Muscle of leg (tissue), 11 donors: ENCODE measurements around the gene SKAP1. TPM values are rescaled to one million over a fixed set of nuclear protein-coding genes. Genes with fewer than 3 reads are reported as not detected.
"Not testable (repeated sequence)": the region's sequence is repeated elsewhere in the genome, so short reads cannot be mapped to it uniquely, and the experiment has no call there.

Experiments used
- DNase-seq: peaks from one replicate; pipeline ENCODE4 v3.0.0; 2013
- H3K27ac ChIP-seq: one replicate; pipeline ENCODE4 v1.5.1; 2013; ENCODE audit warnings: mild to moderate bottlenecking, low read length, control low read depth
- H3K27me3 ChIP-seq: one replicate; pipeline ENCODE4 v1.6.1; 2013; ENCODE audit warnings: low read length; ENCODE audit not compliant: control insufficient read depth, insufficient read depth
- H3K36me3 ChIP-seq: one replicate; pipeline ENCODE4 v1.6.1; 2013; ENCODE audit warnings: low read length; ENCODE audit not compliant: control insufficient read depth, insufficient read depth
- H3K4me1 ChIP-seq: one replicate; pipeline ENCODE4 v1.6.1; 2013; ENCODE audit warnings: low read length; ENCODE audit not compliant: control insufficient read depth, insufficient read depth
- H3K4me3 ChIP-seq: one replicate; pipeline ENCODE4 v1.5.1; 2013; ENCODE audit warnings: low read length, control low read depth
- H3K9me3 ChIP-seq: replicated peaks from 2 replicates; pipeline ENCODE4 v1.6.1; 2013; ENCODE audit warnings: low read depth, low read length; ENCODE audit not compliant: control insufficient read depth
- WGBS: methylation state at CpG from one replicate; pipeline ENCODE4 v1.1.5; 2013; ENCODE audit warnings: missing lambda C conversion rate; ENCODE audit not compliant: insufficient coverage; 5-methylcytosine and 5-hydroxymethylcytosine counted together
- polyA plus RNA-seq, 8 donors: library from polyadenylated mRNA; unstranded; fragments of 120-200 nt; gene quantifications; one replicate each; pipeline versions ENCODE4 v1.2.1 to v1.2.3, GENCODE V29; 2013; ENCODE audit warnings: inconsistent platforms in 1 of 8, low replicate concordance in 1 of 8; ENCODE audit not compliant: insufficient read length in 8 of 8, insufficient read depth in 1 of 8
- total RNA-seq: library from RNA; stranded (reverse); fragments of 120-200 nt; gene quantifications from one replicate; pipeline ENCODE4 v1.2.4, GENCODE V29; 2013

The SKAP1 gene
- total and polyA plus RNA-seq, 9 donors, result 0.22 to 0.52 (median 0.37) TPM; not detected in 1

DNA sequence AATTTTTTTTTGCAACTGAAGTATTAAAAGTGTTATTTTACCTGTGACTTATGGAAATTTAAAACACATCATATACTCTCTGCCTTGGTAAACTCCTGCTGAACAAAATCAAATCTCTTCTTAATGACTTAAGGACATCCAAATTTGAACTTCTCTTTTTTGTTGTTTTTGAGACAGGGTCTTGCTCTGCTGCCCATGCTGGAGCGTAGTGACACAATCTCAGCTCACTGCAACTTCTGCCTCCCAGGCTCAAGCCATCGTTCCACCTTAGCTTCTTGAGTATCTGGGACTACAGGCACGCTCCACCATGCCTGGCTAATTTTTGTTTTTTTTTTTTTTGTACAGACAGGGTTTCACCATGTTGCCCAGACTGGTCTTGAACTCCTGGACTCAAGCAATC, 56.1 kb downstream of the SKAP1 start:
- Histone ChIP-seq H3K9me3 (no peaks in the 10 kb centered on the region), H3K27ac (no peak overlapping the region), H3K4me1 (no peaks in the 10 kb centered on the region), H3K27me3 (peaks cover 19% of the 10 kb centered on the region), H3K36me3 (no peaks in the 10 kb centered on the region), H3K4me3 (no peak overlapping the region)
- 100% methylated on average over 1 of the region's 3 CpGs for WGBS
- DNase-seq, result no peak

DNA sequence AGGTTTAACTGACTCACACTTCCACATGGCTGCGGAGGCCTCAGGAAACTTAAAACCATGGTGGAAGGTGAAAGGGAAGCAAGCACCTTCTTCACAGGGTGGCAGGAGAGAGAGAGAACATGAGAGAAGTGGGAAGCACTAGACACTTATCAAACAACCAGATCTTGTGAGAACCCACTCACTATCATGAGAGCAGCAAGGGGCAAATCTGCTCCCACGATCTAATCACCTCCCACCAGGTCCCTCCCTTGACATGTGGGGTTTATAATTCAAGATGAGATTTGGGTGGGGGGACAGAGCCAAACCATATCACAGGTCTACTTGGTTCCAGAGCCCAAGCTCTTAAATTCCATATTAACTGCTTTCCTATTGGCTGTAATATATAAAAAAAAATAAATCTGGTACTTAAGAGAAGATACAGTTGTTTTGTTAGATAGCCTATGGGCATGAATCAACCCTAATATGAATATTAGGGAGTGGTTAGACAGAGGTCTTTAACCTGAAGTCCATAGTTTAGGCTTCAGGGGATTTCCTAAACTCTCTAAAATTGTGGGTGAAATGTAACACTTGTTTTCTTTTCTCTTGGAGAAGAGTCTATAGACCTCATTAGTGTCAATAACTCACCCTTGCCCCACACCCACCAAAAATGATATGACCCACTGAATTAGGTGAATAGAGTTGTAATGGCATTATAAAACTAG, 56.7 kb downstream of the SKAP1 start:
- WGBS, result no CpG with 5 or more reads among the region's 2 CpGs
- no peaks in the 10 kb centered on the region for H3K4me1 ChIP-seq
- no peaks in the 10 kb centered on the region for H3K36me3 ChIP-seq
- no peak for DNase-seq
- no peaks in the 10 kb centered on the region for H3K9me3 ChIP-seq
- H3K27me3 ChIP-seq, result peaks cover 13% of the 10 kb centered on the region
- no peak overlapping the region for H3K4me3 ChIP-seq
- H3K27ac ChIP-seq, result no peak overlapping the region

DNA sequence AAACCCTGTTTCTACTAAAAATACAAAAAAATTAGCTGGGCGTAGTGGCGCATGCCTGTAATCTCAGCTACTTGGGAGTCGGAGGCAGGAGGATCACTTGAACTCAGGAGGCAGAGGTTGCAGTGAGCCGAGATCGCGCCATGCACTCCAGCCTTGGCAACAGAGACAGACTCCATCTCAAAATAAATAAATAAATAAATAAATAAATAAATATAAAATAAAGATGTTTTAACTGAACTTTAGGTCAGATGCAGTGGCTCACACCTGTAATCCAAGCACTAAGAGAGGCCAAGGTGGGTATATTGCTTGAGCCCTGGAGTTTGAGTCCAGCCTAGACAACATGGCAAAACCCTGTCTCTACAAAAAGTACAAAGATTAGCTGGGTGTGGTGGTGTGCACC, 61.0 kb downstream of the SKAP1 start:
- peaks cover 11% of the 10 kb centered on the region for H3K27me3 ChIP-seq
- not testable (repeated sequence) for H3K36me3 ChIP-seq, H3K4me1 ChIP-seq, DNase-seq, H3K27ac ChIP-seq, H3K4me3 ChIP-seq, H3K9me3 ChIP-seq
- no CpG with 5 or more reads among the region's 6 CpGs for WGBS

DNA sequence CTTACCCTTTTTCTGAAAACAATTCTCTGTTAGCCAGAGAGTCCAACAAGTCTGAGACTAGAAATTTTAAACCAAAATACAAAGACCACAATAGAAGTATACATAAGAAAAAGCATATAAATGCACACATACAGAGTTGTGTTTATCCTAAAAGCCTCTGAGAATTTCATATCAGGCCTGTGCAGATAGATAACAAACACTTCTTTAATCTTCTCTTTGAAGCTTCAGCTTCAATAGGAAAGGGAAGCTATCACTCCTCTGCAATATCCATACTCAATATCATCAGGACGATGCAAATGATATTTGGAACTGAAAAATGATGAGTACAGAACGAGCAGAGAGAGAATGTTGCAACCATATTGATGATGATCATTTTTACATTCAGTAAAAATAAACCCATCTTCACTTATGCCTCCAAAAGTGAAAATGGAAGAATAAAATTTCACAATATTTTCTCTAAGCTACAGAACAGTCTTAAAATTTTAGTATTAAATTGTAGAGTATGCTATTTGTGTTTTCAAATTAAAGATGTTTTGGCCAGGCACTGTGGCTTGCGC, 61.6 kb downstream of the SKAP1 start:
- 100% methylated on average over 1 of the region's 3 CpGs for WGBS
- Histone ChIP-seq H3K4me1 (no peaks in the 10 kb centered on the region), H3K27ac (no peak overlapping the region), H3K4me3 (no peak overlapping the region), H3K36me3 (no peaks in the 10 kb centered on the region), H3K9me3 (no peaks in the 10 kb centered on the region), H3K27me3 (peaks cover 11% of the 10 kb centered on the region)
- DNase-seq, result no peak

DNA sequence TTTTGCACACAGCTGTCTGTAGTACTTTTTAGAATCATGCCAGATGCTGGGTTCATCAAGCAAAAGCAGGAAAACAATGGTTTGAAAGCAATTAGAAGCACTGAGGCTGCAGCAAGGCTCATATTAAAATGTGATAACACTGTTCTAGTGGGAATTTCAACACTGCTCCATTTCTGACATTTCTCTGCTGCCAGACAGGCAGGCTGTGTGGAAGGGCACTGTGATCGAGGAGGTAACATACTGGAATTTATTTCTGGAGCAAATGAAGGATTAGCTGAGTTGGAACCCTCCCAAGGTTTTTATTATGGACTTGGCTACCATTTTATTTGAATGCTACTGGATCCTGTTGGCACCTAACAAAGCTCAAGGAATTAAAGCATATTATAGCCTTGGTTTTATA, 66.9 kb downstream of the SKAP1 start:
- no peak overlapping the region for H3K4me3 ChIP-seq
- peaks cover 12% of the 10 kb centered on the region for H3K27me3 ChIP-seq
- H3K36me3 ChIP-seq, result no peaks in the 10 kb centered on the region
- WGBS, result no CpG with 5 or more reads among the region's 1 CpG
- H3K27ac ChIP-seq, result no peak overlapping the region
- H3K4me1 ChIP-seq, result no peaks in the 10 kb centered on the region
- DNase-seq, result no peak
- no peaks in the 10 kb centered on the region for H3K9me3 ChIP-seq

DNA sequence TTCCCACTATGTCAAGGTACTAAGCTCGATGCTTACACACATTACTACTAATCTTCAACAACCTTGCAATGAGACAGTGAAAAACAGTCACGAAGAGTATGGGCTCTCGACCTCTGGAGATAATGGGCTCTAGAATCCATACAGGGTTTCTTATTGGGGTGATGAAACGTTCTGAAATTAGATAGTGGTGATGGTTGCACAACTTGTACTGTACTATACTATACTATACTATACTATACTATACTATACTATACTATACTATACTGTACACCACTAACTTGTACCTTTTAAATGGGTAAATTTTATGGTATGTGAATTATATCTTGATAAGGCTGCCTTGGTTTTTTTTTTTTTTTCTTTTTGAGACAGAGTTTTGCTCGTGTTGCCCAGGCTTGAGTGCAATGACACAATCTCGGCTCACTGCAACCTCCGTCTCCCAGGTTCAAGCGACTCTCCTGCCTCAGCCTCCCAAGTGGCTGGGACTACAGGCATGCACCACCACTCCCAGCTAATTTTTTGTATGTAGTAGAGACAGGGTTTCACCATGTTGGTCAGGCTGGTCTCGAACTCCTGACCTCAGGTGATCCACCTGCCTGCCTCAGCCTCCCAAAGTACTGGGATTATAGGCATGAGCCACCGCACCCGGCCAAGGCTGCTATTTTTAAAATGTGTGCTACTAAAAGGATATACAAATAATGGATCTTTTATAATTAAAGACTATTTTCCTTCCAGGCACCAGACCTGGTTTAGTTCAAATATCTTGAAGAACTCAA, 69.0 kb downstream of the SKAP1 start:
- no CpG with 5 or more reads among the region's 11 CpGs for WGBS
- not testable (repeated sequence) for H3K27ac ChIP-seq, H3K9me3 ChIP-seq, H3K27me3 ChIP-seq, H3K4me3 ChIP-seq, DNase-seq, H3K4me1 ChIP-seq, H3K36me3 ChIP-seq

DNA sequence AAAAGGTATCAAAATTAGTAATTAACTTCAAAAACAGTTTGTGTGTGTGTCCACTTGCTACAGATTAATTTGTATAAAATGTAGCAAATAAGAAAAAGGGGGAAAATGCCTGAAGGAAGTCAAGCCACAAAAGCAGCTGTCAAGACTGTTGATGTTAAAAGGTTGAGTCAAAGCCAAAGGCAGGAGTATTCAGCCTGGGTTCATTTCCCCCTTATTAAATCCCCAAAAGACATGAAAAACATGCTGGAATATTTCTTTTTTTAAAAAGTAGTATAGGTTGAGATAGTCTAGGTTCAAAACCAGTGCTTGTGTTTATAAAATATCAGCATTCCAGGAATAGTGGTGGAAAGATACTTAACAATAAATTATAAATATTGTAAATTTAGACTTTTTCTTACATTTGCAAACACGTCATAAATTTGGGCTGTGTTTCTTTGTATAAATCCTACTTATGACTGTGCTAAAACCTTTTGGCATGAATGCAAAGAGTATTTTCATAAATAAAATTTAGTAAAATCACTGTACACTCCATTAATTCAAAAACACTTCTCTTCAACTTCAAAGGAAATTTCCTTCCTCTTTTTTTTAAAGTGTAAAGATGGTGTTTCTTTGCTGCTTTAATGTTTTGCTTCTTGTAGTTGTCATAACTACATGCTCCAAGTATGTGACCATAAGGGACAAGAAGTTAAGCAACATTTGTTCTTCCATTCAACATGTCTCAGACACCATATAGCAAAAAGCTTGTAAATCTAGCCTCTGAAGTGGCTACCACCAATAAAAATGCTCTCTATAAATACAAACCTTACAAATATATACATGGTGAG, 72.0 kb downstream of the SKAP1 start:
- no peak overlapping the region for H3K27ac ChIP-seq
- no peak overlapping the region for H3K4me3 ChIP-seq
- peak; percentile 4 for DNase-seq
- WGBS, result no CpG with 5 or more reads among the region's 1 CpG
- no peaks in the 10 kb centered on the region for H3K4me1 ChIP-seq
- peaks cover 13% of the 10 kb centered on the region for H3K27me3 ChIP-seq
- no peaks in the 10 kb centered on the region for H3K36me3 ChIP-seq
- H3K9me3 ChIP-seq, result no peaks in the 10 kb centered on the region

DNA sequence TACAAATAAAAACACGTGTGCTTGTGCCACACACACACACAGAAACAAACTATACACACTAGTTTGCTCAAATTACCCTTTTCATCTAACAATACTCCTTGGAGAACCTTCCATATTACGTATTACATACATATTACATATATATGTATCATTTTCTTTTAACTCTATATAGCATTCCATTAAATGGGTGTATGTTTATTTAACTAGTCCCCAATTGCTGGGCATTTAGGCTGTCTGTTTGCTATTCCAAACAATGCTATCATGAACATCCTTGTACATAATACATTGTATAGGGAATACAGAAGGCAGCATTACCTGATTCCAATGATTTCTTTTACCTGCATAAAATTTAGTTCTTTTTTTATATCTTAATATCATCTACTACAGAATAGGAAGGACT, 73.1 kb downstream of the SKAP1 start:
- peaks cover 13% of the 10 kb centered on the region for H3K27me3 ChIP-seq
- H3K27ac ChIP-seq, result no peak overlapping the region
- DNase-seq, result no peak
- H3K4me1 ChIP-seq, result no peaks in the 10 kb centered on the region
- no peak overlapping the region for H3K4me3 ChIP-seq
- H3K36me3 ChIP-seq, result no peaks in the 10 kb centered on the region
- no CpG with 5 or more reads among the region's 2 CpGs for WGBS
- H3K9me3 ChIP-seq, result no peaks in the 10 kb centered on the region

DNA sequence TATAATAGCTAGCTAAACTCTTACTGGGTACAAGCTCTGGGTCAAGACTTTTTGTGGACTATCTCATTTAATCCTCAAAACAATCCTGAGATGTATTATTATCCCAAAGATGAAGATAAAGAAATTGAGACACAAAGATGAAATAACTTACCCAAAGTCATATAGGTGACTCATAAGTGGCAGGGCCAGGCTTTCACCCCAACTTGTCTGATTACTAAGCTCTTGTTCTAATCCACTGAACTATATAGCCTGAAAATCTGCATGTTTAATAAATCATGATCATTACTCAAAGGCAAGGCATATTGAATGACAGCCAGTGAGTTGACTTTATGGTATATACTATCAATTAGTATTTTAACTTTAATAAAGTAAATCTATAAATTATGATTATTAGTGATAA, 77.4 kb downstream of the SKAP1 start:
- Histone ChIP-seq H3K4me3 (no peak overlapping the region), H3K27ac (no peak overlapping the region), H3K36me3 (no peaks in the 10 kb centered on the region), H3K27me3 (peaks cover 14% of the 10 kb centered on the region), H3K4me1 (no peaks in the 10 kb centered on the region), H3K9me3 (no peaks in the 10 kb centered on the region)
- DNase-seq, result no peak

DNA sequence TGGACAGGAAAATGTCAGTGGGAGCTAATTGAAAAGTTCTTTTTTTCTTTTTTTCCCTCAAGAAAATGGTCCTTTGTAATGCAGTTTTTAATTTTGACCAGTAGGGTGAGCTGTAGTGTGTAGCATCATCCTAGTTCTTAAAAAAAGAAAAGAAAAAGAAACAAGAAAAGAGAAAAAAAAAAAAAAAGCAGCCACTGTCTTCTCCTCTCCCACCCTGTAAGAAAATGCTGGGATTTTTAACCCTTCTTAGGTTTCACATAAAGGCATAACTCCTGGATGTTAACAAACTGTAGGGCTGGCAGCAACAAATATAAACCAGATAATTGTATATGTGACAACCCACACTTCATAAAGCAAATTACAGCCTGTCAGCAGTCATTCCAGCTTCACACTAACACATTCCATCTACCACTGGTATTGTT, 78.1 kb downstream of the SKAP1 start:
- no peak overlapping the region for H3K4me3 ChIP-seq
- H3K36me3 ChIP-seq, result no peaks in the 10 kb centered on the region
- H3K27me3 ChIP-seq, result peaks cover 14% of the 10 kb centered on the region

More for the DNA sequence above, 78.1 kb downstream of the SKAP1 start:
- H3K9me3 ChIP-seq, result no peaks in the 10 kb centered on the region
- no peak overlapping the region for H3K27ac ChIP-seq
- H3K4me1 ChIP-seq, result no peaks in the 10 kb centered on the region
- peak; percentile 50 for DNase-seq
